Keratinocyte (primary cell): ENCODE data around the gene NAP1L1. TPM values are rescaled to one million over a fixed set of nuclear protein-coding genes. Genes with fewer than 3 reads are reported as not detected.

Source experiments
- DNase-seq: peaks from one replicate; pipeline ENCODE4 v3.0.0-alpha.2; 2011; ENCODE audit warnings: low read depth, missing footprints, low spot score
- FAIRE-seq: peaks from 2 replicates; lab custom pipeline; 2011; peaks lifted over from hg19 to GRCh38; lab: Jason Lieb, UNC
- H2AFZ ChIP-seq: 2 replicates; pipeline ENCODE4 v1.6.0; 2012; ENCODE audit warnings: low read length, control low read depth, inconsistent platforms; ENCODE audit not compliant: control insufficient read depth
- H3K27ac ChIP-seq: 2 replicates; pipeline ENCODE4 v1.5.1; 2011; ENCODE audit warnings: low read length; ENCODE audit not compliant: control insufficient read depth, insufficient read depth
- H3K27me3 ChIP-seq: 3 replicates; pipeline ENCODE4 v1.6.0; 2011; ENCODE audit warnings: low read length; ENCODE audit not compliant: control insufficient read depth, insufficient read depth; ENCODE audit errors: extremely low read depth
- H3K36me3 ChIP-seq, 2 experiments: 2 replicates in 1 of 2; 3 replicates in 1 of 2; pipeline ENCODE4 v1.5.1; 2011; ENCODE audit warnings: low read length in 2 of 2, mild to moderate bottlenecking in 1 of 2; ENCODE audit not compliant: control insufficient read depth in 2 of 2, insufficient read depth in 2 of 2; ENCODE audit errors: extremely low read depth in 1 of 2
- H3K4me1 ChIP-seq: 3 replicates; pipeline ENCODE4 v1.5.1; 2011; ENCODE audit warnings: low read length; ENCODE audit not compliant: control insufficient read depth, insufficient read depth; ENCODE audit errors: extremely low read depth
- H3K4me2 ChIP-seq: 3 replicates; pipeline ENCODE4 v1.6.0; 2011; ENCODE audit warnings: low read depth, low read length; ENCODE audit not compliant: control insufficient read depth, insufficient read depth; ENCODE audit errors: extremely low read depth
- H3K4me3 ChIP-seq, 3 experiments: fragments of 200-600 bp in 1 of 3; sonication (generic) in 1 of 3; 2 replicates in 2 of 3; 3 replicates in 1 of 3; pipeline ENCODE4 v1.5.1; 2011 to 2016; ENCODE audit warnings: low read length in 3 of 3, mild to moderate bottlenecking in 3 of 3, control low read depth in 2 of 3, inconsistent platforms in 1 of 3, low read depth in 1 of 3, mixed read lengths in 1 of 3, mixed run types in 1 of 3, moderate library complexity in 1 of 3; ENCODE audit not compliant: control insufficient read depth in 2 of 3, insufficient read depth in 2 of 3; ENCODE audit errors: extremely low read depth in 1 of 3
- H3K79me2 ChIP-seq: 2 replicates; pipeline ENCODE4 v1.6.0; 2012; ENCODE audit warnings: low read length; ENCODE audit not compliant: control insufficient read depth, insufficient read depth
- H3K9ac ChIP-seq: 3 replicates; pipeline ENCODE4 v1.6.0; 2011; ENCODE audit warnings: low read length; ENCODE audit not compliant: control insufficient read depth, insufficient read depth; ENCODE audit errors: extremely low read depth
- H3K9me1 ChIP-seq: 3 replicates; pipeline ENCODE4 v1.6.0; 2011; ENCODE audit warnings: low read length; ENCODE audit not compliant: control insufficient read depth, insufficient read depth; ENCODE audit errors: extremely low read depth
- H3K9me3 ChIP-seq: 2 replicates; pipeline ENCODE4 v1.5.1; 2012; ENCODE audit warnings: low read depth, low read length; ENCODE audit not compliant: control insufficient read depth
- H4K20me1 ChIP-seq: 3 replicates; pipeline ENCODE4 v1.6.0; 2011; ENCODE audit warnings: low read length; ENCODE audit not compliant: control insufficient read depth, insufficient read depth; ENCODE audit errors: extremely low read depth
- EZH2 ChIP-seq: IDR thresholded peaks from one replicate; pipeline ENCODE4 v1.6.1; 2012; ENCODE audit warnings: inconsistent platforms, mild to moderate bottlenecking, low read length, moderate library complexity
- dilution Hi-C: fragments of 300-500 bp; cut with MboI; formaldehyde crosslinking; loops from one replicate; pipeline ENCODE4 v1.7.0; 2020; ENCODE audit warnings: low sequenced_read_pairs; ENCODE audit not compliant: extremely low pct_ligation_motif_present
- polyA plus RNA-seq, 5 experiments: library from polyadenylated mRNA; depleted of rRNA in 3 of 5; stranded (reverse) in 3 of 5; stranded (forward) in 1 of 5; unstranded in 1 of 5; fragments of >200 nt; gene quantifications; 1 replicate in 1 of 5; 2 replicates in 3 of 5; 3 replicates in 1 of 5; pipeline versions ENCODE4 v1.2.1 to v1.2.3, GENCODE V29; 2011 to 2012; ENCODE audit warnings: missing spikeins in 2 of 5, low read depth in 1 of 5, low replicate concordance in 1 of 5
- TF ChIP-seq, protein P1 (sequence below), 3 experiments: IDR thresholded peaks in 1 of 3; conservative IDR thresholded peaks in 1 of 3; optimal IDR thresholded peaks in 1 of 3; 2 replicates in 2 of 3; 3 replicates in 1 of 3; pipeline versions ENCODE3 to v1.5.1; 2011; ENCODE audit warnings: low read length in 3 of 3, mild to moderate bottlenecking in 3 of 3, moderate library complexity in 2 of 3, control low read depth in 1 of 3, inconsistent platforms in 1 of 3; ENCODE audit not compliant: insufficient read depth in 2 of 3; ENCODE audit errors: extremely low read depth in 1 of 3

The NAP1L1 gene
- polyA plus RNA-seq, 1 donor (not counting 4 experiments of a cell fraction or from before 2014, with no cell fraction given) = 384 TPM

GRCh38 chr12:76047060-76047459 is 37.4 kb downstream of the NAP1L1 start:
- H3K27me3 ChIP-seq = no peaks in the 10 kb centered on the region

DNA sequence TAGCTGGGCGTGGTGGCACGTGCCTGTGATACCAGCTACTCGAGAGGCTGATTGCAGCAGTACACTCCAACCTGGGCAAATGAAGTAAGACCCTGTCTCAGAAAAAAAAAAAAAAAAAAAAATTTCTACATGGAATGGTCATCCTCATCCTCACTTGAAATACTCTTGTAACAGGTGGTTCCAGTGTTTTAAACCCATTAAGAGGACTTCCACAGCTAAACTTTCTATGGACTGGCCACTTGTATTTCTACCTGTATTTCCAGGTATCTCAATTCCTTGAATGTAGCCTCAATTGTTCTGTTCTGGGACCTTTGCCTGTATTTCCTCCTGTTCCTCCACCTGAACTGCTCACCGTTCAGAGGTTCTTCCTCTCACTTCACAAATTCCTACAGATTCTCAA is 41.1 kb downstream of the NAP1L1 start:
- Histone ChIP-seq H3K4me2 (no peak overlapping the region), H2AFZ (no peak overlapping the region), H3K9ac (no peak overlapping the region), H4K20me1 (no peaks in the 10 kb centered on the region), H3K36me3 (peaks cover 0 to 3% of the 10 kb centered on the region in 2 experiments), H3K9me1 (no peaks in the 10 kb centered on the region), H3K27ac (no peak overlapping the region), H3K4me1 (no peaks in the 10 kb centered on the region), H3K4me3 (no peak overlapping the region), H3K27me3 (no peaks in the 10 kb centered on the region), H3K9me3 (no peaks in the 10 kb centered on the region), H3K79me2 (no peaks in the 10 kb centered on the region)
- no peak for FAIRE-seq
- TF ChIP-seq EZH2 = no peak
- TF ChIP-seq, protein P1, sequence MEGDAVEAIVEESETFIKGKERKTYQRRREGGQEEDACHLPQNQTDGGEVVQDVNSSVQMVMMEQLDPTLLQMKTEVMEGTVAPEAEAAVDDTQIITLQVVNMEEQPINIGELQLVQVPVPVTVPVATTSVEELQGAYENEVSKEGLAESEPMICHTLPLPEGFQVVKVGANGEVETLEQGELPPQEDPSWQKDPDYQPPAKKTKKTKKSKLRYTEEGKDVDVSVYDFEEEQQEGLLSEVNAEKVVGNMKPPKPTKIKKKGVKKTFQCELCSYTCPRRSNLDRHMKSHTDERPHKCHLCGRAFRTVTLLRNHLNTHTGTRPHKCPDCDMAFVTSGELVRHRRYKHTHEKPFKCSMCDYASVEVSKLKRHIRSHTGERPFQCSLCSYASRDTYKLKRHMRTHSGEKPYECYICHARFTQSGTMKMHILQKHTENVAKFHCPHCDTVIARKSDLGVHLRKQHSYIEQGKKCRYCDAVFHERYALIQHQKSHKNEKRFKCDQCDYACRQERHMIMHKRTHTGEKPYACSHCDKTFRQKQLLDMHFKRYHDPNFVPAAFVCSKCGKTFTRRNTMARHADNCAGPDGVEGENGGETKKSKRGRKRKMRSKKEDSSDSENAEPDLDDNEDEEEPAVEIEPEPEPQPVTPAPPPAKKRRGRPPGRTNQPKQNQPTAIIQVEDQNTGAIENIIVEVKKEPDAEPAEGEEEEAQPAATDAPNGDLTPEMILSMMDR (optimal IDR thresholded peaks at IDR 0.05 in 1 of 3, IDR thresholded peaks at IDR 0.05 in 1 of 3, conservative IDR thresholded peaks at IDR 0.05 in 1 of 3; ENCODE audit: extremely low read depth in 1 of 3, insufficient read depth in 2 of 3, low read length in 3 of 3) = no peak
- dilution Hi-C loops = no loop called here
- no peak for DNase-seq

More at GRCh38 chr12:76047060-76047459, 37.4 kb downstream of the NAP1L1 start:
- FAIRE-seq (no peak), DNase-seq (no peak)
- Histone ChIP-seq H3K4me1 (no peaks in the 10 kb centered on the region), H3K27ac (no peak overlapping the region), H3K9ac (no peak overlapping the region), H3K79me2 (no peaks in the 10 kb centered on the region), H3K9me1 (no peaks in the 10 kb centered on the region), H3K36me3 (peaks cover 10% of the 10 kb centered on the region in 2 experiments), H3K4me2 (no peak overlapping the region), H2AFZ (no peak overlapping the region), H3K4me3 (no peak overlapping the region), H3K9me3 (no peaks in the 10 kb centered on the region), H4K20me1 (no peaks in the 10 kb centered on the region)
- dilution Hi-C loops = no loop called here
- no peak for TF ChIP-seq EZH2
- TF ChIP-seq, protein P1 (optimal IDR thresholded peaks at IDR 0.05 in 1 of 3, IDR thresholded peaks at IDR 0.05 in 1 of 3, conservative IDR thresholded peaks at IDR 0.05 in 1 of 3; ENCODE audit: extremely low read depth in 1 of 3, insufficient read depth in 2 of 3, low read length in 3 of 3) = no peak
